Measurements from ENCODE around the gene FIBCD1.

- TF ChIP-seq RFX5 (IDR thresholded peaks at IDR 0.05; ENCODE audit: low read length) (no peak), SIN3A (IDR thresholded peaks at IDR 0.05; ENCODE audit: borderline replicate concordance, low read depth, low read length) (no peak), YY1 (IDR thresholded peaks at IDR 0.05; ENCODE audit: low read depth) (no peak), CTCF (IDR thresholded peaks at IDR 0.05) (no peak), POLR2AphosphoS5 (IDR thresholded peaks at IDR 0.05; ENCODE audit: low read depth, low read length) (no peak), EP300 (IDR thresholded peaks at IDR 0.05; ENCODE audit: borderline replicate concordance in 1 of 2, low read depth in 1 of 2, low read length in 1 of 2) (no peak), MAX (IDR thresholded peaks at IDR 0.05; ENCODE audit: low read depth) (no peak)
Measured at GRCh38 chr9:130949188-130950038, 10.4 kb upstream of the FIBCD1 start.
